HUES64 (cell line): ENCODE measurements around the gene SOX10.

Experiments
- H3K27ac ChIP-seq: 2 replicates; pipeline ENCODE4 v1.7.0; 2013; ENCODE audit warnings: low read depth, low read length, inconsistent platforms
- H3K27me3 ChIP-seq: 2 replicates; pipeline ENCODE4 v1.6.1; 2013; ENCODE audit warnings: mild to moderate bottlenecking, low read length; ENCODE audit not compliant: insufficient read depth
- H3K36me3 ChIP-seq: 2 replicates; pipeline ENCODE4 v1.6.1; 2013; ENCODE audit warnings: mild to moderate bottlenecking, low read length; ENCODE audit not compliant: insufficient read depth
- H3K4me1 ChIP-seq: 2 replicates; pipeline ENCODE4 v1.6.1; 2013; ENCODE audit warnings: mild to moderate bottlenecking, low read length, moderate library complexity; ENCODE audit not compliant: insufficient read depth
- H3K4me3 ChIP-seq: 2 replicates; pipeline ENCODE4 v1.5.1; 2013; ENCODE audit warnings: mild to moderate bottlenecking, low read length, moderate library complexity
- H3K9ac ChIP-seq: 2 replicates; pipeline ENCODE4 v1.6.1; 2013; ENCODE audit warnings: mild to moderate bottlenecking, low read depth, low read length
- H3K9me3 ChIP-seq: 2 replicates; pipeline ENCODE4 v1.6.1; 2013; ENCODE audit warnings: low read depth, low read length; ENCODE audit not compliant: insufficient read depth
- WGBS: fragments of 150-250, 120-280 bp; methylation state at CpG from one replicate; pipeline ENCODE4 v1.1.7; 2013; ENCODE audit warnings: missing lambda C conversion rate; 5-methylcytosine and 5-hydroxymethylcytosine counted together

Gene SOX10

GRCh38 chr22:37994982-37995381 is 10.6 kb upstream of the SOX10 start:
- Histone ChIP-seq H3K4me1 (peaks cover 5% of the 10 kb centered on the region; the same call in 1 of the 2 replicates), H3K9ac (no peak overlapping the region), H3K9me3 (no peaks in the 10 kb centered on the region), H3K27me3 (no peaks in the 10 kb centered on the region), H3K4me3 (no peak overlapping the region), H3K36me3 (no peaks in the 10 kb centered on the region), H3K27ac (no peak overlapping the region)
- WGBS, result 84% methylated on average over 6 of the region's 6 CpGs

GRCh38 chr22:37994049-37994448 is 9.7 kb upstream of the SOX10 start:
- Histone ChIP-seq H3K4me3 (no peak overlapping the region), H3K9ac (no peak overlapping the region), H3K9me3 (no peaks in the 10 kb centered on the region), H3K4me1 (no peaks in the 10 kb centered on the region), H3K36me3 (no peaks in the 10 kb centered on the region), H3K27me3 (no peaks in the 10 kb centered on the region), H3K27ac (no peak overlapping the region)
- 83% methylated on average over 6 of the region's 6 CpGs for WGBS

- Histone ChIP-seq H3K36me3 (no peaks in the 10 kb centered on the region), H3K27ac (no peak overlapping the region), H3K4me3 (no peak overlapping the region), H3K9me3 (no peaks in the 10 kb centered on the region), H3K4me1 (no peaks in the 10 kb centered on the region), H3K9ac (no peak overlapping the region), H3K27me3 (no peaks in the 10 kb centered on the region)
- 85% methylated on average over 6 of the region's 6 CpGs for WGBS
Observed at GRCh38 chr22:37991731-37992442, 7.5 kb upstream of the SOX10 start.

DNA sequence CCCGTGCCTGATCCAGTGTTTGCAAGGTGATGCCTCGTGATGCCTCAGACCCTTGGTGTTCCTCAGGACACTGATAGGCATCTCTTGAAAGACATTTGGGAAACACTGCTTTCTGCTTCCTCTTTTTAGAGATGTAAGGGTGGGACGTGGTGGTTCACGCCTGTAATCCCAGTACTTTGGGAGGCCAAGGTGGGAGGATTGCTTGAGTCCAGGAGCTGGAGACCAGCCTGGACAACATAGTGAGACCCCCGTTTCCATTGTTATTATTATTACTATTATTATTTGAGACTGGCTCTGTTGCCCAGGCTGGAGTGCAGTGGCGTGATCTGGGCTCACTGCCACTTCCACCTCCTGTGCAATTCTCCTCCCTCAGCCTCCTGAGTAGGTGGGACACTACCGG is 6.5 kb upstream of the SOX10 start:
- WGBS, result 93% methylated on average over 6 of the region's 7 CpGs
- H3K4me1 ChIP-seq, result no peaks in the 10 kb centered on the region

DNA sequence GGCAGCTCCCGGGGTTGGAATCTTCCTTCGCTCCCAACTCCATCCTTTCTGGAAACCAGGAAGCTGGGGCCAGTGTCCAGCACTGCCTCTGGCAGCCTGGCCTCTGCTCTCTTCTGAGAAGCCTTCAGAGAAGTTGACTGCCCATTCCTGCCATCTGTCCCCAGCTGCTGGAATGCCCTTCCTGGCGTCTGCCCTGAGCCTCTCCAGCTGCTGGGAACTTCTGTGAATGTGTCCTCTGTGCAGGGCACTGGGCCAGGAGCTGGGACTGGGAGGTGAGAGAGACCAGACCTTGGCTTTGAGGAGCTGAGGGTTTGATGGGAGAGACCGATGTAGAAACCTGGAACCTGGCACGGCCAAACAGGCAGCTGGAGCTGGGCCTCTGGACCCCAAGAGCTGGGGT is 5.9 kb upstream of the SOX10 start:
- Histone ChIP-seq H3K36me3 (no peaks in the 10 kb centered on the region), H3K4me3 (no peak overlapping the region), H3K9ac (no peak overlapping the region), H3K27ac (no peak overlapping the region), H3K9me3 (no peaks in the 10 kb centered on the region), H3K4me1 (peaks cover 2% of the 10 kb centered on the region; the same call in 1 of the 2 replicates), H3K27me3 (0 out of 2 replicates have a peak, but pooled peaks cover 1% of the 10 kb centered on the region)
- 89% methylated on average over 5 of the region's 5 CpGs for WGBS

More for the DNA sequence above, 6.5 kb upstream of the SOX10 start:
- H3K27ac ChIP-seq, result no peak overlapping the region
- H3K4me3 ChIP-seq, result no peak overlapping the region
- no peak overlapping the region for H3K9ac ChIP-seq
- no peaks in the 10 kb centered on the region for H3K9me3 ChIP-seq
- no peaks in the 10 kb centered on the region for H3K27me3 ChIP-seq
- H3K36me3 ChIP-seq, result no peaks in the 10 kb centered on the region

GRCh38 chr22:37989146-37990045 is 5.0 kb upstream of the SOX10 start:
- H3K4me1 ChIP-seq, result peaks cover 10% of the 10 kb centered on the region; the same call in 1 of the 2 replicates
- H3K9me3 ChIP-seq, result no peaks in the 10 kb centered on the region
- peaks cover 9% of the 10 kb centered on the region for H3K27me3 ChIP-seq
- H3K36me3 ChIP-seq, result no peaks in the 10 kb centered on the region
- WGBS, result 92% methylated on average over 14 of the region's 14 CpGs
- no peak overlapping the region for H3K4me3 ChIP-seq
- no peak overlapping the region for H3K9ac ChIP-seq
- no peak overlapping the region for H3K27ac ChIP-seq

- Histone ChIP-seq H3K9ac (no peak overlapping the region), H3K4me3 (no peak overlapping the region), H3K4me1 (peaks cover 14% of the 10 kb centered on the region), H3K27ac (no peak overlapping the region), H3K36me3 (no peaks in the 10 kb centered on the region), H3K27me3 (peaks cover 36% of the 10 kb centered on the region), H3K9me3 (no peaks in the 10 kb centered on the region)
- WGBS, result 87% methylated on average over 3 of the region's 7 CpGs
Observed at GRCh38 chr22:37986371-37986770, 2.0 kb upstream of the SOX10 start.

- Histone ChIP-seq H3K9ac (no peak overlapping the region), H3K36me3 (no peaks in the 10 kb centered on the region), H3K27ac (no peak overlapping the region), H3K4me3 (no peak overlapping the region), H3K27me3 (peaks cover 36% of the 10 kb centered on the region), H3K9me3 (no peaks in the 10 kb centered on the region), H3K4me1 (peaks cover 14% of the 10 kb centered on the region)
- WGBS, result 90% methylated on average over 24 of the region's 27 CpGs
Observed at GRCh38 chr22:37985751-37986281, 1.5 kb upstream of the SOX10 start.

GRCh38 chr22:37985050-37985585 is 763 bp upstream of the SOX10 start:
- Histone ChIP-seq H3K9ac (no peak overlapping the region), H3K36me3 (no peaks in the 10 kb centered on the region), H3K4me3 (no peak overlapping the region), H3K27me3 (peaks cover 36% of the 10 kb centered on the region), H3K9me3 (no peaks in the 10 kb centered on the region), H3K27ac (no peak overlapping the region), H3K4me1 (peaks cover 14% of the 10 kb centered on the region)
- 78% methylated on average over 9 of the region's 9 CpGs for WGBS

GRCh38 chr22:37982938-37983859 is 1.2 kb downstream of the SOX10 start:
- no peaks in the 10 kb centered on the region for H3K9me3 ChIP-seq
- H3K27me3 ChIP-seq, result peaks cover 36% of the 10 kb centered on the region
- H3K9ac ChIP-seq, result 0 out of 2 replicates have a peak overlapping the region, but pooled peaks have one; percentile 2
- no peaks in the 10 kb centered on the region for H3K36me3 ChIP-seq
- WGBS, result 8% methylated on average over 84 of the region's 84 CpGs
- peaks cover 14% of the 10 kb centered on the region for H3K4me1 ChIP-seq
- peak overlapping the region; percentile 56 for H3K4me3 ChIP-seq
- no peak overlapping the region for H3K27ac ChIP-seq
